ENCODE measurements around the gene SYNDIG1. TPM values are rescaled to one million over a fixed set of nuclear protein-coding genes. Genes with fewer than 3 reads are reported as not detected.
A peak's percentile ranks its signal among the peaks of the same experiment; 100 is the strongest.

The SYNDIG1 gene
- total RNA-seq, 1 donor from 2014 or later, result not detected

GRCh38 chr20:24449026-24449720 lies 20.3 kb upstream of the SYNDIG1 start:
- no peaks in the 10 kb centered on the region for H3K27me3 ChIP-seq (ENCODE audit: control insufficient read depth, insufficient read depth, low read length)
- no peak overlapping the region for H3K4me3 ChIP-seq (ENCODE audit: low read depth, low read length)
- H3K36me3 ChIP-seq (ENCODE audit: control insufficient read depth, insufficient read depth, low read length), result no peaks in the 10 kb centered on the region
- no peak for DNase-seq (ENCODE audit: low read depth)
- TF ChIP-seq CTCF (IDR thresholded peaks at IDR 0.05; ENCODE audit: insufficient read depth, low read length, severe bottlenecking), result no peak
- no peak for FAIRE-seq

- no peaks in the 10 kb centered on the region for H3K27me3 ChIP-seq (ENCODE audit: control insufficient read depth, insufficient read depth, low read length)
- DNase-seq (ENCODE audit: low read depth), result no peak
- H3K36me3 ChIP-seq (ENCODE audit: control insufficient read depth, insufficient read depth, low read length), result no peaks in the 10 kb centered on the region
- no peak for TF ChIP-seq CTCF (IDR thresholded peaks at IDR 0.05; ENCODE audit: insufficient read depth, low read length, severe bottlenecking)
- no peak overlapping the region for H3K4me3 ChIP-seq (ENCODE audit: low read depth, low read length)
- FAIRE-seq, result no peak
Observed at GRCh38 chr20:24450177-24450576, 19.3 kb upstream of the SYNDIG1 start.

- DNase-seq (ENCODE audit: low read depth) (no peak), FAIRE-seq (no peak)
- H3K27me3 ChIP-seq (ENCODE audit: control insufficient read depth, insufficient read depth, low read length), result no peaks in the 10 kb centered on the region
- TF ChIP-seq CTCF (IDR thresholded peaks at IDR 0.05; ENCODE audit: insufficient read depth, low read length, severe bottlenecking), result no peak
- no peaks in the 10 kb centered on the region for H3K36me3 ChIP-seq (ENCODE audit: control insufficient read depth, insufficient read depth, low read length)
- no peak overlapping the region for H3K4me3 ChIP-seq (ENCODE audit: low read depth, low read length)
Observed at GRCh38 chr20:24450624-24451376, 18.6 kb upstream of the SYNDIG1 start.

- FAIRE-seq (peak; percentile 91), DNase-seq (ENCODE audit: low read depth) (no peak)
- no peaks in the 10 kb centered on the region for H3K36me3 ChIP-seq (ENCODE audit: control insufficient read depth, insufficient read depth, low read length)
- no peak for TF ChIP-seq CTCF (IDR thresholded peaks at IDR 0.05; ENCODE audit: insufficient read depth, low read length, severe bottlenecking)
- no peaks in the 10 kb centered on the region for H3K27me3 ChIP-seq (ENCODE audit: control insufficient read depth, insufficient read depth, low read length)
- H3K4me3 ChIP-seq (ENCODE audit: low read depth, low read length), result no peak overlapping the region
Observed at GRCh38 chr20:24451428-24451827, 18.0 kb upstream of the SYNDIG1 start.

- Histone ChIP-seq H3K4me3 (ENCODE audit: low read depth, low read length) (no peak overlapping the region), H3K36me3 (ENCODE audit: control insufficient read depth, insufficient read depth, low read length) (no peaks in the 10 kb centered on the region), H3K27me3 (ENCODE audit: control insufficient read depth, insufficient read depth, low read length) (no peaks in the 10 kb centered on the region)
- FAIRE-seq (no peak), DNase-seq (ENCODE audit: low read depth) (no peak)
- TF ChIP-seq CTCF (IDR thresholded peaks at IDR 0.05; ENCODE audit: insufficient read depth, low read length, severe bottlenecking), result no peak
Observed at GRCh38 chr20:24452016-24452415, 17.4 kb upstream of the SYNDIG1 start.
